NCI-H2196 treated with DMSO at 0.1 percent for 48 hours (cell line): Measurements from ENCODE around the gene BMPR2.
"Not testable (repeated sequence)": the region's sequence is repeated elsewhere in the genome, so short reads cannot be mapped to it uniquely, and the experiment has no call there.

ENCODE experiments used
- DNase-seq: peaks from one replicate; lab custom pipeline; 2025; ENCODE audit not compliant: unreplicated experiment; lab: John Stamatoyannopoulos, UW

The BMPR2 gene

DNA sequence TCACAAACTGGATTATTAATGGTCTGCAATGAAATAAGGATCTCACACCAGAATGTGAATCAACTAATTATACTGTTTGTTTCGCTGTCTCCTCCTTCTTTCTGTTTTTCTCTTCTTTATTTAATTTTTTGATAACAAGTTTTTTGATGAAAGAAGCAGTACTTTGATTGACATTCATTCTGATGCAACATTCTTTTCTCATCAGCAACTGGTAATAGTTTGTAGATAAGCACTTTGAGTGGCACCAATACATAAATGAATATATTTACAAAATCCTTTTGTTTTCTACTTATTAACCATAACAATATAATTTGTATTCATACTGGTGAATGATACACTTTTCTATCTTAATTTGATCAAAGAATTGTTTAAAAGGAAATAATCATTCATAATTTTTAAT is 143.3 kb downstream of the BMPR2 start:
- no peak for DNase-seq

- no peak for DNase-seq
These were observed 145.3 kb downstream of the BMPR2 start for GRCh38 chr2:202521470-202521869.

DNA sequence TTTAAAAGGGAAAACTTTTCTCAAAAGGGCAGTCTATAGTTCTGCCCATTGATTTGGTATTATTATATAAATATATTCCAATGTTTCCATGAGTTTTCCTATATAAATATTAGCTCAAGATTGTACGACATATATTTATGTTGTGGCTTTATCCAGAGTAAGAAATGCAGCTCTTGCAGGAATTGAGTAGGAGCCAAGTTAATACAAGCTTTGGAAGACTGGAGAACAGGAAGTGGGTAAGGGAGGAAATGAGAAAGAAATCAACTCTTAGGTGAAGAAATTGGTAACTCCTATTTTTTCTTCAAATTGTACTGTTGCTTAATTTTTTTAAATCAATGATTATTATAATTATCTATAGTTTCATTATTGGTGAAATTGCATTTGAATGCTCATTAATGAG is 153.3 kb downstream of the BMPR2 start:
- DNase-seq, result no peak

GRCh38 chr2:202530038-202530437 is 153.9 kb downstream of the BMPR2 start:
- DNase-seq, result no peak

GRCh38 chr2:202535290-202535689 is 159.2 kb downstream of the BMPR2 start:
- DNase-seq, result not testable (repeated sequence)

GRCh38 chr2:202541137-202541536 is 165.0 kb downstream of the BMPR2 start:
- peak; percentile 61 for DNase-seq

DNA sequence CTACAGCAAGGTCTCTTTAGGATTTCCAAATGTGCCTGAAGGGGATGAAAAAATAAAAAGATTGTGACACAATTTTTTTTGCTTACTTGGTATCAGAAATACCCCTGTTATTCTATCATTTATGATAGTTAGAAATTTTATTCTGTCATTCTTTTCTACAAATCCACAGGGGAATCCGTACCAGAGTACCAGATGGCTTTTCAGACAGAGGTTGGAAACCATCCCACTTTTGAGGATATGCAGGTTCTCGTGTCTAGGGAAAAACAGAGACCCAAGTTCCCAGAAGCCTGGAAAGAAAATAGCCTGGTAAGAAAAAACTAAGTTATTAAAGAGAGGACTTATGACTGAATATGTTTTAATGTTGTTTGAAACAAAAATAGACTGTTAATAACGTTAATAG is 166.0 kb downstream of the BMPR2 start:
- DNase-seq, result no peak

- no peak for DNase-seq
These were observed 169.4 kb downstream of the BMPR2 start for GRCh38 chr2:202545523-202545922.

DNA sequence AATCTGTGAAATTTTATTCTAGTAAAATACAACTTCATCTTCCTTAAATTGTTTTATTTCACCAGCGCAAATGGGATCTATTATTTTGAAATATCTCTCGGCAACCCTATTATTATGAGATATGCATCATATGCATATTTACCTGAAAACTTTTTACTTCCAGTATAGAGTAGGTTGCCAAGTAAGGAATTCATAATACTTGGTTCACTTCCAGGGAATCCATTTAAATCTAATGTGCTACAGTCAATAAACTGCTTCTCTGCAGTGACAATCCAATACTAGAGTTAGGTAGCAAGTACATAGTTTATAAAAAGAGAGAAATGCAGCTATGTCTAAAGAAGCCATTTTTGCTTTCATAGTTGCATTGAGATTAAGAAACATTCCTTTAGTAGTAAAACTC is 169.8 kb downstream of the BMPR2 start:
- DNase-seq, result no peak

- DNase-seq, result not testable (repeated sequence)
These were observed 170.5 kb downstream of the BMPR2 start for GRCh38 chr2:202546499-202547141.

DNA sequence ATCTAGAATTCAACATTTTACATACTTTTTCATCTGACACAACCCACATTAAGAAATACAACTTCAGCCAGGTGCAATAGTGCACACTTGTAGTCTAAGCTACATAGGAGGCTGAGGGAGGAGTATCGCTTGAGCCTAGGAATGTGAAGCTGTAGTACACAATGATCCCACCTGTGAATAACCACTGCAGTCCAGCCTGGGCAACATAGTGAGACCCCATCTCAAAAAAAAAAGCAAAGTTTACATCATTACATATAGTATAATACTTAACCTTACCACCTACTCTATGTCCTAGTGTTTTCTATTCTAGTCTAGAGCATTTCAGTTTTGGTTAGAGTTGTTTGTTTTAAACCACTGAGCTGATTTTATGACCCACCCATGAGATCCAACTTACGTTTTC is 172.1 kb downstream of the BMPR2 start:
- no peak for DNase-seq

- not testable (repeated sequence) for DNase-seq
These were observed 174.9 kb downstream of the BMPR2 start for GRCh38 chr2:202551000-202551399.

DNA sequence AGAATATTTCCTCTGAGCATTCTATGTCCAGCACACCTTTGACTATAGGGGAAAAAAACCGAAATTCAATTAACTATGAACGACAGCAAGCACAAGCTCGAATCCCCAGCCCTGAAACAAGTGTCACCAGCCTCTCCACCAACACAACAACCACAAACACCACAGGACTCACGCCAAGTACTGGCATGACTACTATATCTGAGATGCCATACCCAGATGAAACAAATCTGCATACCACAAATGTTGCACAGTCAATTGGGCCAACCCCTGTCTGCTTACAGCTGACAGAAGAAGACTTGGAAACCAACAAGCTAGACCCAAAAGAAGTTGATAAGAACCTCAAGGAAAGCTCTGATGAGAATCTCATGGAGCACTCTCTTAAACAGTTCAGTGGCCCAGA is 179.2 kb downstream of the BMPR2 start:
- DNase-seq, result no peak

GRCh38 chr2:202560200-202560599 is 184.1 kb downstream of the BMPR2 start:
- DNase-seq, result no peak

- no peak for DNase-seq
These were observed 188.1 kb downstream of the BMPR2 start for GRCh38 chr2:202564226-202564625.

GRCh38 chr2:202566286-202566685 is 190.2 kb downstream of the BMPR2 start:
- no peak for DNase-seq

DNA sequence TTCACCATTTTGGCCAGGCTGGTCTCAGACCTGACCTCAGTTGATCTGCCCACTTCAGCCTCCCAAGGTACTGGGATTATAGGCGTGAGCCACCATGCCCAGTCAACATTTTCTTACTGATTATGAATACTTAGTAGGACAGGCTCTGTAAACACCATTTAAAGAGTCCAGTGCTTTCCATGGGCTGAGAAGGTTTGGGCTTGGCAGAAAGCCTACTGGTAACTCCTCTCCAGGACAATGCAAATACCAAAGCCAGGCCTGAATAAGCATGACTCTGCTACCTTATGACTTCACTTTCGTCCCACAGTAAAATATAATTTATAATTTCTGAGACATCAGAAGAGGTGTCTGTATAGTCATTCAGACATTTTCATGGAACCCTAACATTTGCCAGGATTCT is 198.4 kb downstream of the BMPR2 start:
- DNase-seq, result no peak

GRCh38 chr2:202575194-202575593 is 199.1 kb downstream of the BMPR2 start:
- DNase-seq, result not testable (repeated sequence)

GRCh38 chr2:202577250-202578183 is 201.4 kb downstream of the BMPR2 start:
- peak; percentile 33 for DNase-seq

- DNase-seq, result not testable (repeated sequence)
These were observed 206.7 kb downstream of the BMPR2 start for GRCh38 chr2:202582846-202583245.

DNA sequence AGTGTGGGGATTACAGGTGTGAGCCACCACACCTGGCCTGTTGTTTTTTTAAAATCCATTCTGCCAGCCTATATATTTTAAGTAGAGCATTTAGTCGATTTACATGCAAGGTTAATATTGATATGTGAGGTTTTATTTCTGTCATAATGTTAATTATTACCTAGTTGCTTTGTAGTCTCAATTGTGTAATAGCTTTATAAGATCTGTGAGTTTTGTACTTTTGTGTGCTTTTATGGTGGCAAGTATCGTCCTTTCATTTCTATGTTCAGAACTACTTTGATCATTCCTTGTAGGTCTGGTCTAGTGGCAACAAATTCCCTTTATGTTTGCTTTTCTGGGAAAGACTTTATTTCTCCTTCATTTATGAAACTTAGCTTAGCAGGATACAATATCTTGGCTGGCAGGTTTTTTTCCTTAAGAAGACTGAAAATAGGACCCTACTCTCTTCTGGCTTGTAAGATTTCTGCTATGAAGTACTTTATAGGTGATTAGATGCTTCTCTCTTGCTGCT is 207.6 kb downstream of the BMPR2 start:
- no peak for DNase-seq
